ENCODE results near the gene MED12.

Gene MED12

GRCh38 chrX:71118032-71118984 lies at the start of gene MED12:
TSS of gene MED12 (plus strand) at chrX:71118596. CDS start at chrX:71118755, 159 bp downstream.
- peak within 1 kb of the TSS; percentile 58 for H3K4me3 ChIP-seq (replicated peaks; ENCODE audit: low read depth, low read length)
- DNase-seq (ENCODE audit: extremely low read depth, low read depth), result peak; percentile 35
- TF ChIP-seq, protein P1, sequence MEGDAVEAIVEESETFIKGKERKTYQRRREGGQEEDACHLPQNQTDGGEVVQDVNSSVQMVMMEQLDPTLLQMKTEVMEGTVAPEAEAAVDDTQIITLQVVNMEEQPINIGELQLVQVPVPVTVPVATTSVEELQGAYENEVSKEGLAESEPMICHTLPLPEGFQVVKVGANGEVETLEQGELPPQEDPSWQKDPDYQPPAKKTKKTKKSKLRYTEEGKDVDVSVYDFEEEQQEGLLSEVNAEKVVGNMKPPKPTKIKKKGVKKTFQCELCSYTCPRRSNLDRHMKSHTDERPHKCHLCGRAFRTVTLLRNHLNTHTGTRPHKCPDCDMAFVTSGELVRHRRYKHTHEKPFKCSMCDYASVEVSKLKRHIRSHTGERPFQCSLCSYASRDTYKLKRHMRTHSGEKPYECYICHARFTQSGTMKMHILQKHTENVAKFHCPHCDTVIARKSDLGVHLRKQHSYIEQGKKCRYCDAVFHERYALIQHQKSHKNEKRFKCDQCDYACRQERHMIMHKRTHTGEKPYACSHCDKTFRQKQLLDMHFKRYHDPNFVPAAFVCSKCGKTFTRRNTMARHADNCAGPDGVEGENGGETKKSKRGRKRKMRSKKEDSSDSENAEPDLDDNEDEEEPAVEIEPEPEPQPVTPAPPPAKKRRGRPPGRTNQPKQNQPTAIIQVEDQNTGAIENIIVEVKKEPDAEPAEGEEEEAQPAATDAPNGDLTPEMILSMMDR (IDR thresholded peaks at IDR 0.05; ENCODE audit: low read depth, low read length, missing control alignments), result no peak

DNA sequence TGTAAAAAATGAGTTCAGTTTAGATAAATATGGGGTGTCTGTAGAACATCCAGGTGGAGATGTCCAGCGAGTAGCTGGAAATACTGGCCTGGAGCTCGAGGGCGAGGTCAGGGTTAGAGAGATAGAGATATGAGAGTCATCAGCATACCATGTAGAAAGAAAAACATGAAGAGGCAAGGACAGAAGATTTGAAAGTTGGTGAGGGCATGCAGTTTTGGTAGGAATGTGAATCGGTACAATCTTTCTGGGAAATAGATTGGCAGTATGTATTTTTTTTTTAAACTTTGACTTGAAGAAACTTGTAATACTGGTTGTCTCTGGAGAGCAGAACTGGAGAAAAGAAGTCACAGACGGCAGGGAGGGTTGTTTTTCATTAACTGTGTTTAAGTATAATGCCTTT lies 47.9 kb upstream of the MED12 start:
- no peak overlapping the region for H3K4me3 ChIP-seq (replicated peaks; ENCODE audit: low read depth, low read length)
- TF ChIP-seq, protein P1 (IDR thresholded peaks at IDR 0.05; ENCODE audit: low read depth, low read length, missing control alignments), result no peak
- no peak for DNase-seq (ENCODE audit: extremely low read depth, low read depth)

DNA sequence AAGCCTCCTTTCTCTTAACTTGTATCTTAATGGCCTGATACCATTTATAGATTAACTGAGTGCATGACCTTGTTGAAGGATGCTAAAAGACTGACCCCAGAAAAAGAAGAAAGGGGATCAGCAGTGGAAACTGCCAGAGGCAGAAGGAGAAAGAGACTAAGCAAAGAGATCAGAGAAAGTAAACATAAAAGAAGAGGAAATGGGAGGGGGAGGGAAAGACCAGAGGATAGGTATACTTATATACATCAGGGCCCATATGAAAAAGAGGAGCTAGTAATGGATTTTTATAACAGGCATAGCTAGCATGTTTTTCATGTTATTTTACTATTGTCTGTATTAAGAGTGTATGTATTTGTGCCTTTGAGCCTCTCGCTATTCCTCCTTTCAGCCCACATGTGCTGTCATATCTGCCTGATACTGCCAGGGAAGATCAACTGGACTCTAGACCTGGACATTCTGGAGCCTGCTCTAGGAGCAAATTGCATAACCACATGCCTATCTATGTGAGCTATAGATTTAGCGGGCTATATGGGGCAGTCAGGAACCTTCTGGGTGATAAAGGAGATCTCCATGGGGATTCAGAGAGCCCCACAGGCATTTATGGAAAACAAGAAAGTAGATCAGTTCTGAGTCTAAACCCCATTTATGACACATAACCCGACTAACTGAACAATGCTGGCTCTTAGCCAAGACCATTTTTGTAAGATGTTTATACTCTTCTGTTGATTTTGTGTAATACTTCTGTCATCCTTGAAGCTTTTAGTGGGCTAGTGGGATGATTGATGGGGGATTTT lies 36.9 kb upstream of the MED12 start:
- no peak overlapping the region for H3K4me3 ChIP-seq (replicated peaks; ENCODE audit: low read depth, low read length)
- TF ChIP-seq, protein P1 (IDR thresholded peaks at IDR 0.05; ENCODE audit: low read depth, low read length, missing control alignments), result no peak
- DNase-seq (ENCODE audit: extremely low read depth, low read depth), result no peak

GRCh38 chrX:71082124-71082647 lies 36.2 kb upstream of the MED12 start:
- no peak for DNase-seq (ENCODE audit: extremely low read depth, low read depth)
- TF ChIP-seq, protein P1 (IDR thresholded peaks at IDR 0.05; ENCODE audit: low read depth, low read length, missing control alignments), result no peak
- no peak overlapping the region for H3K4me3 ChIP-seq (replicated peaks; ENCODE audit: low read depth, low read length)

DNA sequence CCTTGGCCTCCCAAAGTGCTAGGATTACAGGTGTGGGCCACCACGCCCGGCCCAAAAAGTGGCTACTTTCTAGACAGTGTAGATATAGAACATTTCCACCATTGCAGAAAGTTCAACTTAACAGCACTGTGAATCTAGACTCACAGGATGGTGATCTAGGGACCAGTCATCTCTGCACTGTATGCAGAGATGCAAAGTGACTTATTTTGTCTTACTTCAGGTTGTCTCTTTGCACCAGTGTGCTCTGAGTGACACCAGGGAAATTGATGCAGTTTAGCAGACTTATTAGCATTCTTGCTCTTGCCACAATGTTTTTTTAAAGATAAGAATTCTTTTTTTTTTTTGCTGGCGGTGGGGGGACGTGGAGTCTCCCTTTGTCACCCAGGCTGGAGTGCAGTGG lies 35.6 kb upstream of the MED12 start:
- DNase-seq (ENCODE audit: extremely low read depth, low read depth), result no peak
- TF ChIP-seq, protein P1 (IDR thresholded peaks at IDR 0.05; ENCODE audit: low read depth, low read length, missing control alignments), result no peak
- H3K4me3 ChIP-seq (replicated peaks; ENCODE audit: low read depth, low read length), result no peak overlapping the region

DNA sequence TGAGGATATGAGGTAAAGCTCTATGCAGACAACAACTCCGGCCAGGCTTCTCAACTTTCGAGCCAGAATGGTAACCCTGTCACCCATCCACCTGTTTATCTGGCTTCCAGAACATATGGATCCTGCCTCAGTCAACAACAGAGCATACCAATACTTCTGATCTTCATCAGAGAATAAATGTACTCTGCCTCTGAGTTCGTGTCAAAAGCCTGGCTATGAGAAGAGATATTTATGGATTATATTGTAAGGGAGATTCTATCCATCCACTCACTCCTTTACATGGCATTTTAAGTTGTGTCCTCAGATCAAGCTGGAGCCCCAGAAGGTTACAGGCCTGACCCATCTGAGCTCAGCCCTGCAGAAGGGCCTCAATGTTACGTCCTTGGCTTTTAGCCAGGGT lies 32.5 kb upstream of the MED12 start:
- DNase-seq (ENCODE audit: extremely low read depth, low read depth), result no peak
- TF ChIP-seq, protein P1 (IDR thresholded peaks at IDR 0.05; ENCODE audit: low read depth, low read length, missing control alignments), result no peak
- no peak overlapping the region for H3K4me3 ChIP-seq (replicated peaks; ENCODE audit: low read depth, low read length)

Data from HFF-Myc (cell line).